GM06990 (cell line): ENCODE data around the gene RGS13.

Source experiments
- DNase-seq: peaks from one replicate; pipeline ENCODE4 v3.0.0-alpha.2; 2011; ENCODE audit not compliant: insufficient read length; ENCODE audit errors: extremely low read depth
- H3K27me3 ChIP-seq: replicated peaks from 2 replicates; pipeline ENCODE4 v1.6.0; 2011; ENCODE audit warnings: low read length; ENCODE audit not compliant: control insufficient read depth, insufficient read depth
- H3K36me3 ChIP-seq: 2 replicates; pipeline ENCODE4 v1.5.1; 2011; ENCODE audit warnings: low read length; ENCODE audit not compliant: control insufficient read depth, insufficient read depth
- H3K4me3 ChIP-seq: replicated peaks from 2 replicates; pipeline ENCODE4 v1.5.1; 2011; ENCODE audit warnings: low read depth, mild to moderate bottlenecking, control low read depth, low read length
- CTCF ChIP-seq: IDR thresholded peaks from 2 replicates; pipeline ENCODE4 v1.5.1; 2011; ENCODE audit warnings: low read length, control low read depth, mild to moderate bottlenecking, inconsistent platforms; ENCODE audit not compliant: insufficient read depth, poor library complexity, severe bottlenecking

RGS13 gene

GRCh38 chr1:192654120-192654519, 18.2 kb downstream of the RGS13 start:
- no peak overlapping the region for H3K4me3 ChIP-seq
- H3K27me3 ChIP-seq, result no peaks in the 10 kb centered on the region; the same call in 1 of the 2 replicates
- TF ChIP-seq CTCF, result no peak
- no peak for DNase-seq
- no peaks in the 10 kb centered on the region for H3K36me3 ChIP-seq

- no peaks in the 10 kb centered on the region for H3K36me3 ChIP-seq
- no peak for DNase-seq
- H3K27me3 ChIP-seq, result no peaks in the 10 kb centered on the region; the same call in 1 of the 2 replicates
- no peak for TF ChIP-seq CTCF
- H3K4me3 ChIP-seq, result no peak overlapping the region
Measured at GRCh38 chr1:192654591-192655251, 18.8 kb downstream of the RGS13 start.

GRCh38 chr1:192657760-192658159, 21.8 kb downstream of the RGS13 start:
- no peak for TF ChIP-seq CTCF
- H3K36me3 ChIP-seq, result no peaks in the 10 kb centered on the region
- H3K4me3 ChIP-seq, result no peak overlapping the region
- H3K27me3 ChIP-seq, result no peaks in the 10 kb centered on the region; the same call in 1 of the 2 replicates
- DNase-seq, result no peak

GRCh38 chr1:192658255-192658654, 22.3 kb downstream of the RGS13 start:
- Histone ChIP-seq H3K27me3 (no peaks in the 10 kb centered on the region; the same call in 1 of the 2 replicates), H3K4me3 (no peak overlapping the region), H3K36me3 (no peaks in the 10 kb centered on the region)
- no peak for TF ChIP-seq CTCF
- DNase-seq, result no peak

GRCh38 chr1:192660613-192661012, 24.7 kb downstream of the RGS13 start:
- no peaks in the 10 kb centered on the region for H3K36me3 ChIP-seq
- H3K4me3 ChIP-seq, result no peak overlapping the region
- TF ChIP-seq CTCF, result no peak
- no peaks in the 10 kb centered on the region; the same call in 1 of the 2 replicates for H3K27me3 ChIP-seq
- no peak for DNase-seq

GRCh38 chr1:192668409-192668983, 32.5 kb downstream of the RGS13 start:
- no peak overlapping the region for H3K4me3 ChIP-seq
- TF ChIP-seq CTCF, result no peak
- no peaks in the 10 kb centered on the region for H3K36me3 ChIP-seq
- no peak for DNase-seq
- no peaks in the 10 kb centered on the region for H3K27me3 ChIP-seq
